Activated CD4-positive, alpha-beta memory T cell treated with anti-CD3 and anti-CD28 coated beads, Interleukin-2, amount 10 ng/mL, durations not matched to agents 7 days and 5 days (primary cell): ENCODE data around the gene SLC9B1. TPM values are rescaled to one million over a fixed set of nuclear protein-coding genes. Genes with fewer than 3 reads are reported as not detected.

Experiments used
- CTCF ChIA-PET: fragments of 350-600 bp; sonication (Branson Sonifier 250); formaldehyde crosslinking; loops from one replicate; lab custom pipeline; 2021; ENCODE audit warnings: antibody characterized with exemption, inconsistent platforms; lab: Charles Lee
- POLR2A ChIA-PET: fragments of 350-600 bp; sonication (Branson Sonifier 250); formaldehyde crosslinking; loops from one replicate; lab custom pipeline; 2021; ENCODE audit warnings: antibody characterized with exemption; lab: Charles Lee
- DNase-seq: peaks from one replicate; pipeline ENCODE4 v3.0.0-alpha.2; 2020
- H3K27ac Mint-ChIP-seq: one replicate; pipeline ENCODE4 v1.8.0; 2021; ENCODE audit warnings: mild to moderate bottlenecking, mixed read lengths
- H3K27me3 Mint-ChIP-seq: one replicate; pipeline ENCODE4 v1.8.0; 2021; ENCODE audit warnings: mixed read lengths
- H3K36me3 Mint-ChIP-seq: one replicate; pipeline ENCODE4 v1.8.0; 2021; ENCODE audit warnings: low read depth, mixed read lengths
- H3K4me1 Mint-ChIP-seq: one replicate; pipeline ENCODE4 v1.8.0; 2021; ENCODE audit warnings: mixed read lengths
- H3K4me3 Mint-ChIP-seq: one replicate; pipeline ENCODE4 v1.8.0; 2021; ENCODE audit warnings: mild to moderate bottlenecking, mixed read lengths
- H3K9me3 Mint-ChIP-seq: one replicate; pipeline ENCODE4 v1.8.0; 2021; ENCODE audit warnings: mixed read lengths
- total RNA-seq, 2 experiments: library from RNA; stranded (reverse); gene quantifications; one replicate each; pipeline ENCODE4 v1.2.3, GENCODE V29; 2021

SLC9B1 gene
- total RNA-seq, 2 experiments from 2014 or later: 1.9 to 2.3 TPM

DNA sequence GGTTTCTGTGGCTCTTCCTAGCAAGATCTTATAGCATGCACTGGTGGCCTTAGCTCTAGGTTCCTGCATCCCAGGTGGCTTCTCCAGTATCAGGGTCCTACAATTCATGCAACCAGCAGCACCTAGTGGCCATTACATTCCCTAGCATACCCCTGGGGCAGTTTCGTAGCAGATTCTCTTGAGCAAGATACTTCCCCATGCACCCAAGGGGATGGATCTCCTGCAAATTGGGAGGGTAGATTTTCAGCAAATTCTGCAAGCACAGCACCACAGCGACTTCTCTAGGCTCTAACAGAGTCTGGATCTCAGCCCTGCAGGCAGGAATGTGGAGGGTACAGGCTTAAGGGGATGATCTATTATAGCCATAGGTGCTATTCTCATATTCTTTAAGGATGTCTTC is 13.1 kb upstream of the SLC9B1 start:
- Mint-ChIP-seq H3K36me3 (peaks cover 23% of the 10 kb centered on the region), H3K4me3 (no peak overlapping the region), H3K4me1 (peaks cover 16% of the 10 kb centered on the region), H3K9me3 (no peaks in the 10 kb centered on the region), H3K27ac (no peak overlapping the region), H3K27me3 (no peaks in the 10 kb centered on the region)
- CTCF ChIA-PET: interaction anchor here (0.8 to 1.8 kb wide), 3 partner anchors 14 to 204 kb away, joined by 3 to 4 read pairs (median 4); no protein-coding TSS in a partner anchor
- POLR2A ChIA-PET: interaction anchor here (0.7 kb wide), 1 partner anchor 205 kb away, joined by 3 read pairs; the partner anchor contains the start of gene UBE2D3
- DNase-seq: no peak

DNA sequence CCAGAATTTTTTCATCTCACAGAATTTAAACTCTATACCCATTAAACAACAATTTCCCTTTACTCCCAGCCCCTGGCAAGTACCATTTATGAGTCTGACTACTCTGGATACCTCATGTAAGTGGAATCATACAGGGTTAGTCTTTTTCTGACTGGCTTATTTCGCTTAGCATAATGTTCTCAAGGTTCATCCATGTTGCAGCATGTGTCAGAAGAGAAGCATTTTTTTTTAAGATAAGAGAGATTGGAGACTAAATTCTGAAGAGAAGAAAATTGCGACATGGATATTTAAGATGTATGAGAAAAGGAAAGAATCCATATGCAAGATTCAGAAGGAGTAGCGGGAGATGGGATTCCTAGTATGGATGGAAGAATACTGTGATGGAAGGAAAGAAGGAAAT is 11.3 kb upstream of the SLC9B1 start:
- no peak overlapping the region for H3K4me3 Mint-ChIP-seq
- H3K27ac Mint-ChIP-seq: no peak overlapping the region
- no peaks in the 10 kb centered on the region for H3K27me3 Mint-ChIP-seq
- POLR2A ChIA-PET: no interaction called here
- H3K4me1 Mint-ChIP-seq: peaks cover 16% of the 10 kb centered on the region
- no peaks in the 10 kb centered on the region for H3K9me3 Mint-ChIP-seq
- CTCF ChIA-PET: interaction anchor here (1.4 kb wide), 1 partner anchor 11 kb away, joined by 3 read pairs; the partner anchor contains the start of gene SLC9B1
- DNase-seq: no peak
- peaks cover 17% of the 10 kb centered on the region for H3K36me3 Mint-ChIP-seq

DNA sequence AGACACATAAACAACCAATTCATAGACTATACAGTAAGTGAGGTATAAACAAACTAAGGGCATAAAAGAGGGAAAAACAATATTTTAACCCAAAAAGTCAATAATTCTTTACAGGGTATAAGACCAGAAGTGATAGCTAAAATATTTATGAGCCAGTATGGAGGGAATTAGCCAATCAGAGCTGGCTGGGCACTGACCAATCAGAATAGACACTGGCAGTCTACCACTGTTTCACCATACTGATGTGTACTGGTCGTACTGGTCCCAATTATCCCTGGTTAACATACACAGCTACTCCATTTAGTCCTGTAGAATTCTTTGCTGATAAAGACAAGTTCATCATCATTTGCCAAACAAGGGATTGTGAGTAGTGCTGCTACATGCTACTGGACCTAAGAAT is 9.8 kb upstream of the SLC9B1 start:
- Mint-ChIP-seq H3K36me3 (peaks cover 6% of the 10 kb centered on the region), H3K4me1 (peaks cover 16% of the 10 kb centered on the region), H3K9me3 (no peaks in the 10 kb centered on the region), H3K4me3 (no peak overlapping the region), H3K27me3 (no peaks in the 10 kb centered on the region), H3K27ac (no peak overlapping the region)
- ChIA-PET POLR2A (interaction anchor here (0.8 to 1.2 kb wide), 2 partner anchors 9 to 684 kb away, joined by 3 read pairs; partner anchors contain the start of genes SLC39A8 and SLC9B1), CTCF (interaction anchor here (0.6 to 1.4 kb wide), 5 partner anchors 10 to 599 kb away, joined by 3 to 4 read pairs (median 4); partner anchors contain the start of gene SLC9B1)
- DNase-seq: no peak

DNA sequence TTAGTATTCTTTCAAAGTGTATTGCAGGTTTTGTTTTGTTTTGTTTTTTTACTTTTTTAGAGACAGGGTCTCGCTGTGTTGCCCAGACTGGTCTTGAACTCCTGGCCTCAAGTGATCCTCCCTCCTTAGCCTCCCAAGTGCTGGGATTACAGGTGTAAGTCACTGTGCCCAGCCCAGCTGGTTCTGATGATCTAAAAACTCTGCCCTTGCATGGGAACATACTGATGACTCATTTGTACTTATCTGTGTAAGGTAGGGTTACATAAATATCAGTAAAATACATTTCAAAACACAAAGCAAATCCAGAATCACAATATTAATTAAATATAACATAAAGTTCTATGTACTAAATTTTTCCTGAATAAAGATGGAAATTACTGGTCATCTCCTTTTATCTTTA is 7.4 kb upstream of the SLC9B1 start:
- no peak overlapping the region for H3K4me3 Mint-ChIP-seq
- peaks cover 3% of the 10 kb centered on the region for H3K36me3 Mint-ChIP-seq
- no peak for DNase-seq
- H3K4me1 Mint-ChIP-seq: no peaks in the 10 kb centered on the region
- no peak overlapping the region for H3K27ac Mint-ChIP-seq
- ChIA-PET POLR2A (interaction anchor here (0.8 kb wide), 1 partner anchor 50 kb away, joined by 3 read pairs; the partner anchor contains the start of gene SLC9B2), CTCF (no interaction called here)
- no peaks in the 10 kb centered on the region for H3K9me3 Mint-ChIP-seq
- no peaks in the 10 kb centered on the region for H3K27me3 Mint-ChIP-seq

DNA sequence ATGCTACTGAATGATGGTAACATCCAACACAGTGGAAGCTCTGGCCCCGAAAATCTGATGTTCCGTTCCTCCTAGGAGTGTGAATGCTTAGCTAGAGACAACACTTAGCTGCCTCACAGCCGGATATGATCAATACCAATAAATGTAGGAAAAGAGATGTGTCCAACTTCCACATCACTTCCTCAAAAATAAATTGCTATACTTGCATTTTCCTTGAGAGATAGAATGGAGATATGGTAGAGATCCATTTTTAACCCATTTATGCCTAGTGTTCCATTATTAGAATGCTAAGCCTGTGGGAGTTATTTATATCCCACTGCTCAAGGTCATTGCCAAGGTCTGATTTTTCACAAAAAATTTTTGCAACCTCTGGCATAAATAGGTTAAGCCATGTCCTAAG is 5.5 kb upstream of the SLC9B1 start:
- CTCF ChIA-PET: interaction anchor here (1.3 kb wide), 1 partner anchor 67 kb away, joined by 6 read pairs; no protein-coding TSS in a partner anchor
- Mint-ChIP-seq H3K4me1 (peaks cover 5% of the 10 kb centered on the region), H3K27me3 (no peaks in the 10 kb centered on the region), H3K36me3 (no peaks in the 10 kb centered on the region), H3K4me3 (no peak overlapping the region), H3K9me3 (no peaks in the 10 kb centered on the region), H3K27ac (no peak overlapping the region)
- POLR2A ChIA-PET: no interaction called here
- no peak for DNase-seq

DNA sequence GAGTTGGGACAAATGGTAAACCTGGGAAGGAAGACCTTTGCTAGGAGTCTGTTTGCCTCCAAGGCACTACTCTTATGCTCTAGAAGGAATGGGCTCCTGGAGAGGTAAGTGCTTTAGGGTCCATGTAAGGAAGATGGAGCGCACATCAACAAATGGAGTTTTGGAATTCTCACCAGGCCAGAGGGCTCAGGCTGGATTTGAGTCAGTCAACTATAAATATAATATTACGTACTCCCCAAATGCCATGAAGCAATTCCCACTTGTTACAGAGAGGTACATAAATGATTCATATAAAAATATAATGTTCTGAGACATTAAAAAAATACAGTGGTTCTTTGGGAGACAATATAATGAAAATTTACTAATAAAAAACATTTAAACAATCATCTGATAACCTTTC is 1.6 kb upstream of the SLC9B1 start:
- Mint-ChIP-seq H3K4me1 (peaks cover 21% of the 10 kb centered on the region), H3K9me3 (no peaks in the 10 kb centered on the region), H3K36me3 (no peaks in the 10 kb centered on the region), H3K27ac (no peak overlapping the region), H3K27me3 (no peaks in the 10 kb centered on the region), H3K4me3 (no peak overlapping the region)
- POLR2A ChIA-PET: interaction anchor here (2.8 kb wide), 1 partner anchor 193 kb away, joined by 18 read pairs; the partner anchor contains the start of gene UBE2D3
- no peak for DNase-seq
- CTCF ChIA-PET: no interaction called here

DNA sequence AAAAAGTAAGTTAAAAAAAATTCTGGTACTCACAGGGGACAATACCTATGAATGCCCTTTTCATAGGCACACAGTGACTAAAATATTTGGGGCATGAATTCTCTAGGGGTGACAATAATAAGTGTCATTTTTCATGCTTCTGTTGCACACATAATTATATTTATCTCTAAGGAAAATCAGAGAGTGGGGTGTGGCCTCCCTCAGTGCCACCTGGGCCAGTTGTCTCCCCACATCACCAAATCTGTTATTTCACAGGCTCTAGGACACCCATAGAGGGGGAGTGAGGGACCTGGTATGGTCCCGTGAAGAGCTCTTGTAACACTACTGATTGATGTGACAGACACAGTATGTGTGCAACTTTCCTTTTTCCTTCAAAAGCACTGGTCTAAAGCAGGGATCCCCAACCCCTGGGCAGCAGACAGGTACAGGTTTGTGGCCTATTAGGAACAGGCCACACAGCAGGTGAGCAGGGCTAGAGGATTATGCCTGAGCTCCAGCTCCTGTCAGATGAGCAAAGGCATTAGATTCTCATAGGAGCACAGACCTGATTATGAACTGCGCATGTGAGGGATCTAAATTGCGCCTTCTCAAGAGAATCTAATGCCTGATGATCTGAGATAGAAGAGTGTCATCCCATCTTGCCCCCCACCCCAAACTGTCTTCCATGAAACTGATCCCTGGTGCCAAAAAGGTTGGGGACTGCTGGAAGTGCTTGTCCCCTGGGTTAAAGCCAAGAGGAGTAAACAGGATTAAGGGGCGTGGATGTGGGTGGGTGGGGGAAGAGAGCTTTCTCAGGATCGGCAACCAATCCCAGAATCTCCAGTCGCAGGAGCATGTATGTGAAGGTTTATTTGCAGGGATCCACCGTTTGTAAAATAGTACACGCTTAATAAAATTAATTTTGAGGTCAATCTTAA is 856 bp downstream of the SLC9B1 start:
- peak overlapping the region; percentile 81 for H3K4me3 Mint-ChIP-seq
- DNase-seq: no peak
- peaks cover 24% of the 10 kb centered on the region for H3K4me1 Mint-ChIP-seq
- H3K27me3 Mint-ChIP-seq: no peaks in the 10 kb centered on the region
- ChIA-PET POLR2A (interaction anchor here (0.7 to 2.8 kb wide), 5 partner anchors 74 to 193 kb away, joined by 3 to 18 read pairs (median 5); partner anchors contain the start of genes CISD2 and UBE2D3), CTCF (interaction anchor here (0.9 to 1.0 kb wide), 2 partner anchors 10 to 81 kb away, joined by 3 to 4 read pairs; partner anchors contain the start of gene BDH2)
- no peaks in the 10 kb centered on the region for H3K36me3 Mint-ChIP-seq
- H3K27ac Mint-ChIP-seq: peak overlapping the region; percentile 85
- H3K9me3 Mint-ChIP-seq: no peaks in the 10 kb centered on the region

DNA sequence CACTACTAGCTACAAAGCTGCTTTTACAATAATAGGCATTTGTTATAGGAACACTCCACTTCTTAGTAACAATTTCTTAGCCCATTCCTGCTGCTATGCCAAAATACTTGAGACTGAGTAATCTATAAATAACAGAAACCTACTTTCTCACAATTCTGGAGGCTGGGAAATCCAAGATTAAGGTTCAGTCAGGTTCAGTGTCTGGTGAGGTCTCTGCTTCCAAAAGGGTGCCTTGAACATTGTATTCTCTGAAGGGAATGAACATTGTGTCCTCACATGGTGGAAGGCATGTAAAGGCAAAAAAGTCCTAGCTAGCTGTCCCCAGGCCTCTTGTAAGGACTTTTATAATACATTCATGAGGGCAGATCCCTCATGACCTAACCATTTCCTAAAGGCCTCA is 7.0 kb downstream of the SLC9B1 start:
- Mint-ChIP-seq H3K4me3 (no peak overlapping the region), H3K27me3 (no peaks in the 10 kb centered on the region), H3K9me3 (no peaks in the 10 kb centered on the region), H3K36me3 (no peaks in the 10 kb centered on the region), H3K27ac (no peak overlapping the region), H3K4me1 (peaks cover 3% of the 10 kb centered on the region)
- no peak for DNase-seq
- ChIA-PET CTCF (interaction anchor here (0.6 to 2.0 kb wide), 4 partner anchors 79 to 582 kb away, joined by 3 to 6 read pairs (median 4); partner anchors contain the start of gene BDH2), POLR2A (no interaction called here)

DNA sequence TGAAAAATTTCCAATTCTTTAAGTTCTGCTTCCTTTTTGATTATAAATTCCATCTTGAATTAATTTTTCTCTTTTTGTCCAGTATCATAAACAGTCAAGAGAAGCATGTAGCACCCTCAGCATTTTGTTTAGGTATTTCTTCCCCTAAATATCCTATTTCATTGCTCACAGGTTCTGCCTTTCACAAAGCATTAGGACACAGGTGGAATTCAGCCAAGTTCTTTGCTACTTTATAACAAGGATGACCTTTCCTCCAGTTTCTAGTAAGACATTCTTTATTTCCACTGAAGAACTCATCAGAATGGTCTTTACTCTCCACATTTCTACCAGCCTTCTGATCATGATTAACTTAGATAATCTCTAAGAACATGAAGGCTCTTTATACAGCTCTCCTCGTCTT is 7.4 kb downstream of the SLC9B1 start:
- no peak overlapping the region for H3K4me3 Mint-ChIP-seq
- no peak for DNase-seq
- ChIA-PET CTCF (interaction anchor here (0.6 to 2.0 kb wide), 3 partner anchors 80 to 144 kb away, joined by 3 to 6 read pairs (median 4); partner anchors contain the start of gene BDH2), POLR2A (no interaction called here)
- peaks cover 3% of the 10 kb centered on the region for H3K4me1 Mint-ChIP-seq
- H3K27me3 Mint-ChIP-seq: no peaks in the 10 kb centered on the region
- no peaks in the 10 kb centered on the region for H3K9me3 Mint-ChIP-seq
- no peaks in the 10 kb centered on the region for H3K36me3 Mint-ChIP-seq
- H3K27ac Mint-ChIP-seq: no peak overlapping the region

DNA sequence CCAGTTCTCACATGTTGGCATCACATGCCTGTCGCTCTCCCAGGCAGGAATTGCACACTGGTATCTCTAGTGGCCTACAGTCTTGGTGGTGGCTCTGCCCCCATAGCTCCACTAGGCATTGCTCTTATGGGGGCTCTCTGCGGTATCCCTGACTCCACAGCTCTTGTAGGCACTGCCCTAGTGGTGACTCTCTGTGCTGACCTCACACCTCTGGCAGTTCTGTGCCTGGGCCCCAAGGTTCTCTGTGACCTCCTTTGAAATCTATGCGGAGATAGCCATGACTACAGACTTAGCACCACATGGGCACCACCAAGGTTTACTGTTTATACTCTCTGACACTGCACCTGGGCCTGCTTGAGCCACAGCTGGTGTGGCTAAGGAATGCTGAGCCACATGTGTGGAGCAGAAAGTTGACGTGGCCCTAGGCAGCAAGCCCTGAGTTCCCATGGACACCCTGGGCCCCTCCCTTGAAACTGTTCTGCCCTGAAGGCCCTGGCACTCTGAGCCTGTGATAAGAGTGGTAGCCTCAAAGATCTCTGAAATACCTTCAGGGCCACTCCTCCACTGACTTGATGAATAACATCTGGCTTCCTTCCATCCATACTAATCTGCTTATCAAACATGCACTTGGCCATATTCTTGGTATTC is 8.0 kb downstream of the SLC9B1 start:
- ChIA-PET POLR2A (interaction anchor here (1.3 kb wide), 1 partner anchor 144 kb away, joined by 3 read pairs; no protein-coding TSS in a partner anchor), CTCF (interaction anchor here (1.1 to 1.2 kb wide), 2 partner anchors 21 to 77 kb away, joined by 3 to 4 read pairs; no protein-coding TSS in a partner anchor)
- Mint-ChIP-seq H3K4me1 (peaks cover 3% of the 10 kb centered on the region), H3K36me3 (no peaks in the 10 kb centered on the region), H3K27me3 (no peaks in the 10 kb centered on the region), H3K27ac (no peak overlapping the region), H3K4me3 (no peak overlapping the region), H3K9me3 (no peaks in the 10 kb centered on the region)
- no peak for DNase-seq

DNA sequence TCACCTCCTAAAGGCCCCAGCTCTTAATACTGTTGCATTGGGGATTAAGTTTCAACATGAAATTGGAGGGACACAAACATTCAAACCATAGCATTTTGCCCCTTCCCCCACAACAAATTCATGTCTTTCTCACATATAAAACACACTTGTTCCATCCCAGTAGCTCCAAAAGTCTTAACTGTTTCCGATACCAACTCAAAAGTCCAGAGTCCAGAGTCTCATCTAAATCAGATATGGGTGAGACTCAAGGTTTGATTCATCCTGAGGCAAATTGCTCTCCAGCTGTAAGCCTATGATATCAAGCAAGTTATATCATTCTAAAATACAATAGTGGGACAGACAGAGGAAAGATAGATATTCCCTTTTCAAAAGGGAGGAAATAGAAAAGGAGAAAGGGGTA is 8.7 kb downstream of the SLC9B1 start:
- Mint-ChIP-seq H3K27me3 (no peaks in the 10 kb centered on the region), H3K27ac (no peak overlapping the region), H3K9me3 (no peaks in the 10 kb centered on the region), H3K4me3 (no peak overlapping the region), H3K36me3 (no peaks in the 10 kb centered on the region), H3K4me1 (peaks cover 3% of the 10 kb centered on the region)
- ChIA-PET CTCF (interaction anchor here (1.1 to 1.2 kb wide), 2 partner anchors 21 to 78 kb away, joined by 3 to 4 read pairs; no protein-coding TSS in a partner anchor), POLR2A (interaction anchor here (1.3 kb wide), 1 partner anchor 143 kb away, joined by 3 read pairs; no protein-coding TSS in a partner anchor)
- no peak for DNase-seq
